Osteoblast (primary cell): ENCODE measurements around the gene SIAH2. TPM values are rescaled to one million over a fixed set of nuclear protein-coding genes. Genes with fewer than 3 reads are reported as not detected.

ENCODE experiments used
- DNase-seq: peaks from one replicate; pipeline ENCODE4 v3.0.0; 2011; ENCODE audit warnings: low spot score, mixed read lengths; ENCODE audit not compliant: insufficient read length; ENCODE audit errors: missing footprints
- H2AFZ ChIP-seq: 2 replicates; pipeline ENCODE4 v1.6.0; 2011; ENCODE audit warnings: mild to moderate bottlenecking, low read length
- H3K27ac ChIP-seq: 2 replicates; pipeline ENCODE4 v1.5.1; 2011; ENCODE audit warnings: mild to moderate bottlenecking, low read depth, low read length, moderate library complexity
- H3K27me3 ChIP-seq: 2 replicates; pipeline ENCODE4 v1.6.0; 2012; ENCODE audit warnings: mild to moderate bottlenecking, control low read depth, inconsistent platforms, low read length, moderate library complexity; ENCODE audit not compliant: insufficient read depth
- H3K36me3 ChIP-seq: 2 replicates; pipeline ENCODE4 v1.5.1; 2011; ENCODE audit warnings: mild to moderate bottlenecking, low read length, control low read depth, moderate library complexity; ENCODE audit not compliant: insufficient read depth
- H3K4me1 ChIP-seq: 2 replicates; pipeline ENCODE4 v1.5.1; 2011; ENCODE audit warnings: mild to moderate bottlenecking, low read length, control low read depth, moderate library complexity; ENCODE audit not compliant: insufficient read depth
- H3K4me2 ChIP-seq: 2 replicates; pipeline ENCODE4 v1.6.0; 2011; ENCODE audit warnings: mild to moderate bottlenecking, low read length; ENCODE audit not compliant: insufficient read depth
- H3K4me3 ChIP-seq: fragments of 200-600 bp; sonication (generic); 3 replicates; pipeline ENCODE4 v1.5.1; 2012; ENCODE audit warnings: mild to moderate bottlenecking, low read length, inconsistent platforms; ENCODE audit not compliant: insufficient read depth
- H3K79me2 ChIP-seq: 2 replicates; pipeline ENCODE4 v1.6.0; 2012; ENCODE audit warnings: mild to moderate bottlenecking, low read length, control low read depth, inconsistent platforms; ENCODE audit not compliant: insufficient read depth
- H3K9me3 ChIP-seq: 2 replicates; pipeline ENCODE4 v1.5.1; 2011; ENCODE audit warnings: low read depth, low read length, control low read depth
- H4K20me1 ChIP-seq: 2 replicates; pipeline ENCODE4 v1.6.0; 2012; ENCODE audit warnings: mild to moderate bottlenecking, low read length, control low read depth; ENCODE audit not compliant: insufficient read depth
- CTCF ChIP-seq: IDR thresholded peaks from 2 replicates; pipeline ENCODE4 v1.5.1; 2011; ENCODE audit warnings: mild to moderate bottlenecking, low read depth, low read length, moderate library complexity; ENCODE audit errors: extremely low read depth
- total RNA-seq: library from RNA; depleted of rRNA; stranded (reverse); fragments of >200 nt; gene quantifications from 2 replicates; pipeline ENCODE4 v1.2.3, GENCODE V29; 2012

The SIAH2 gene
- total RNA-seq, 1 donor = 36.2 TPM

DNA sequence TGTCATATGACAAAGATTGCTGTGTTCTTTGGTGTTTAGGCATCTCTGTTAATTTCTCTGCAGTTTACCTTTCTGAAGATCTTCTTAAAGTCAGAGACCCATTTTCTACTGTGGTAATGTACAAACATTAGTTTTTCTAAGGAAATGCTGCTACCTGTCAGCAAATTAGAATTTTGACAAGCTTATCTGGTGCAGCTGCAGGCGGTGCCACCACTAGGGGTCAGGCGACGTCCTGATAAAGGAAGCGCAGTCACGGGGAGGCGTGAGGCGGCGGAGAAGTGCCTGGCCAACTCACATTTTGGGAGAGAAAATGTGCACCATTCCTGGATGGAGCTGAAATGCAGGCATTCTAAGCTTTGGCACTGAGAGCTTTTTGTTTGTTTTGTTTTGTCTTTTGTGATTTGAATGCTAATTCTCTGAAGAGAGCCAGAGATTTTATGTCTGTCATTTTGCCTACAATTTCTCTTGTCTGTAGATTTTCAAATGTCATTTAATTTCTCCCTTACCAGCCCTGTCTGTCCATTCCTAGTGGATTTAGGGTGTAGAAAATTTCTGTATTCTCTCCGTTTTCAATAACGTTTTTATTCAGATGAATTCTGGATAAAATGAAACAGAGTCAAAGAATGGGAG, 24.9 kb upstream of the SIAH2 start:
- Histone ChIP-seq H4K20me1 (no peaks in the 10 kb centered on the region), H2AFZ (no peak overlapping the region), H3K9me3 (no peaks in the 10 kb centered on the region), H3K27me3 (no peaks in the 10 kb centered on the region), H3K4me1 (peaks cover 7% of the 10 kb centered on the region), H3K79me2 (no peaks in the 10 kb centered on the region), H3K36me3 (no peaks in the 10 kb centered on the region), H3K4me2 (peak overlapping the region; percentile 64), H3K27ac (no peak overlapping the region), H3K4me3 (peak overlapping the region; percentile 15)
- DNase-seq = no peak
- peak; percentile 93 for TF ChIP-seq CTCF

DNA sequence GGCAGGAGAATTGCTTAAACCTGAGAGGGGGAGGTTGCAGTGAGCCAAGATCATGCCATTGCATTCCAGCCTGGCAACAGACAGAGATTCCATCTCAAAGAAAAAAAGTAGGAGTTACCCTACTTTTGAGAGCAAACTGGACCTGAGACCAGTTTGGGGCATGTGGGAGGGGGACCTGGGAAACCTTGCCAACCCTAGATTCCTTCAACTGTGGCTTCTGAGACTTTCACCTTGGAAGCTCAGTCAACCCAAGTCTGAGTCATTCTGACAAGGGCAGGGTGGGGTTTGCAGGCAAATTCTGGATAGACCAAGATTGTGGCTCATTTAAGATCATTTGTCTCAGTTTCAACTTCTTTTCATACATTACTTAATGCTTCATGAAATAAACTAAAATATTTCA, 23.8 kb upstream of the SIAH2 start:
- Histone ChIP-seq H3K27me3 (no peaks in the 10 kb centered on the region), H3K4me1 (peaks cover 7% of the 10 kb centered on the region), H3K9me3 (no peaks in the 10 kb centered on the region), H4K20me1 (no peaks in the 10 kb centered on the region), H3K27ac (no peak overlapping the region), H2AFZ (no peak overlapping the region), H3K79me2 (no peaks in the 10 kb centered on the region), H3K4me3 (no peak overlapping the region), H3K36me3 (no peaks in the 10 kb centered on the region), H3K4me2 (no peak overlapping the region)
- DNase-seq = no peak
- no peak for TF ChIP-seq CTCF

- no peak overlapping the region for H3K4me3 ChIP-seq
- TF ChIP-seq CTCF = no peak
- H3K9me3 ChIP-seq = no peaks in the 10 kb centered on the region
- no peak overlapping the region for H3K4me2 ChIP-seq
- H3K27me3 ChIP-seq = no peaks in the 10 kb centered on the region
- H3K4me1 ChIP-seq = peaks cover 7% of the 10 kb centered on the region
- peak overlapping the region; percentile 72 for H3K27ac ChIP-seq
- H3K36me3 ChIP-seq = no peaks in the 10 kb centered on the region
- peak; percentile 76 for DNase-seq
- H3K79me2 ChIP-seq = no peaks in the 10 kb centered on the region
- no peak overlapping the region for H2AFZ ChIP-seq
- H4K20me1 ChIP-seq = no peaks in the 10 kb centered on the region
Observed at GRCh38 chr3:150784747-150785125, 21.8 kb upstream of the SIAH2 start.

GRCh38 chr3:150783920-150784746, 21.2 kb upstream of the SIAH2 start:
- Histone ChIP-seq H3K36me3 (no peaks in the 10 kb centered on the region), H3K79me2 (no peaks in the 10 kb centered on the region), H2AFZ (no peak overlapping the region), H3K4me3 (no peak overlapping the region), H3K4me2 (no peak overlapping the region), H3K27me3 (no peaks in the 10 kb centered on the region), H4K20me1 (no peaks in the 10 kb centered on the region), H3K9me3 (no peaks in the 10 kb centered on the region), H3K27ac (peak overlapping the region; percentile 72), H3K4me1 (peaks cover 7% of the 10 kb centered on the region)
- no peak for TF ChIP-seq CTCF
- DNase-seq = no peak
